Erythroblast (primary cell): Measurements from ENCODE around the gene HSD11B1.

Experiments
- GATA1 ChIP-seq: IDR thresholded peaks from 2 replicates; pipeline ENCODE4 v1.6.1; 2011; ENCODE audit warnings: low read depth, mild to moderate bottlenecking, control low read depth, low read length, moderate library complexity
- POLR2A ChIP-seq: IDR thresholded peaks from 2 replicates; pipeline ENCODE4 v1.6.1; 2011; ENCODE audit warnings: mild to moderate bottlenecking, low read length

- TF ChIP-seq POLR2A, result no peak
- TF ChIP-seq GATA1, result no peak
Observed at GRCh38 chr1:209728466-209728865, 23.8 kb downstream of the HSD11B1 start.
